ENCODE measurements around the gene FRMD8.

FRMD8 gene

GRCh38 chr11:65383778-65384177 is 2.7 kb upstream of the FRMD8 start:
- no peak for TF ChIP-seq CTCF (IDR thresholded peaks at IDR 0.05; ENCODE audit: low read depth, low read length, missing control alignments)
- DNase-seq (ENCODE audit: extremely low read depth, low read depth) = no peak

GRCh38 chr11:65384301-65384889 is 2.0 kb upstream of the FRMD8 start:
- no peak for DNase-seq (ENCODE audit: extremely low read depth, low read depth)
- H3K4me3 ChIP-seq (replicated peaks; ENCODE audit: low read depth, low read length) = no peak overlapping the region

More at GRCh38 chr11:65383778-65384177, 2.7 kb upstream of the FRMD8 start:
- no peak overlapping the region for H3K4me3 ChIP-seq (replicated peaks; ENCODE audit: low read depth, low read length)

GRCh38 chr11:65388731-65389130 is 2.3 kb downstream of the FRMD8 start:
- peak overlapping the region; percentile 2; the same call in 1 of the 2 replicates for H3K4me3 ChIP-seq (replicated peaks; ENCODE audit: low read depth, low read length)
- no peak for DNase-seq (ENCODE audit: extremely low read depth, low read depth)
- no peak for TF ChIP-seq CTCF (IDR thresholded peaks at IDR 0.05; ENCODE audit: low read depth, low read length, missing control alignments)

More at GRCh38 chr11:65384301-65384889, 2.0 kb upstream of the FRMD8 start:
- no peak for TF ChIP-seq CTCF (IDR thresholded peaks at IDR 0.05; ENCODE audit: low read depth, low read length, missing control alignments)

GRCh38 chr11:65389294-65389980 is 3.0 kb downstream of the FRMD8 start:
- no peak for TF ChIP-seq CTCF (IDR thresholded peaks at IDR 0.05; ENCODE audit: low read depth, low read length, missing control alignments)
- H3K4me3 ChIP-seq (replicated peaks; ENCODE audit: low read depth, low read length) = peak overlapping the region; percentile 28

GRCh38 chr11:65390099-65390941 is 3.9 kb downstream of the FRMD8 start:
- H3K4me3 ChIP-seq (replicated peaks; ENCODE audit: low read depth, low read length) = peak overlapping the region; percentile 28
- no peak for DNase-seq (ENCODE audit: extremely low read depth, low read depth)
- no peak for TF ChIP-seq CTCF (IDR thresholded peaks at IDR 0.05; ENCODE audit: low read depth, low read length, missing control alignments)

More at GRCh38 chr11:65389294-65389980, 3.0 kb downstream of the FRMD8 start:
- no peak for DNase-seq (ENCODE audit: extremely low read depth, low read depth)

- no peak for DNase-seq (ENCODE audit: extremely low read depth, low read depth)
- TF ChIP-seq CTCF (IDR thresholded peaks at IDR 0.05; ENCODE audit: low read depth, low read length, missing control alignments) = no peak
- peak overlapping the region; percentile 28 for H3K4me3 ChIP-seq (replicated peaks; ENCODE audit: low read depth, low read length)
These were observed 4.6 kb downstream of the FRMD8 start for GRCh38 chr11:65390996-65391395.
